ENCODE data around the gene TTC34. TPM values are rescaled to one million over a fixed set of nuclear protein-coding genes. Genes with fewer than 3 reads are reported as not detected.

TTC34 gene
- total RNA-seq, 2 donors from 2014 or later, result 0.43 to 0.88 TPM

Other genes starting within 250 kb of the TTC34 start
- gene TNFRSF14, start 245.3 kb downstream of the TTC34 start, total RNA-seq, result 100 to 1,000 TPM; 141 to 175 TPM
- gene PRXL2B, start 214.9 kb downstream of the TTC34 start, total RNA-seq, result 10 to 100 TPM; 34.8 to 39.2 TPM
- 1 to 10 TPM; 1.5 to 1.9 TPM for gene MMEL1, start 168.7 kb downstream of the TTC34 start, total RNA-seq
- gene ACTRT2, start 219.8 kb upstream of the TTC34 start, total RNA-seq, result not detected